GM19351 (cell line): Measurements from ENCODE around the gene OFD1.
A peak's percentile ranks its signal among the peaks of the same experiment; 100 is the strongest.
"Not testable (repeated sequence)": the region's sequence is repeated elsewhere in the genome, so short reads cannot be mapped to it uniquely, and the experiment has no call there.

Source experiments
- ATAC-seq: cut with Tn5 transposase; IDR thresholded peaks from one replicate; pipeline ENCODE4 v1.9.1; 2021; ENCODE audit warnings: mild to moderate bottlenecking, moderate library complexity; ENCODE audit not compliant: unreplicated experiment

OFD1 gene

DNA sequence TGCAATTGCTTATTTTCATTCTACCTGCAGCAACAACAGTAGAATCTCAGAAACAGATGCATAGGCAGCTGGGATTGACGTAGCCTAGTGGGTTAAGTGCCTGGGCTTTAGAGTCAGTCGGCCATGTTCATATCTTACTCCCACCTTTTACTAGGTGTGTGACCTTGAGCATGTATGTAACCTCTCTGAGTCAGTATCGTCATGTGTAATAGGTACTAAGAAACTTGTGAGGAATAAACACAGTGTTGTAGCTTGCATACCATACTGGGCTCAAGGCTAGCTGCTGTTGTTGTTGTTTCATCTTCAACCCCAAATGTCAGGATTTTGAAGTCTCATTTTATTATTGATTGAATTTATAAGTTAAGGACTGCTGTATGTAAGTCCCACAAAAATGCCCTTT, 31.4 kb upstream of the OFD1 start:
- no peak for ATAC-seq

GRCh38 chrX:13703589-13703988, 31.0 kb upstream of the OFD1 start:
- ATAC-seq = no peak

DNA sequence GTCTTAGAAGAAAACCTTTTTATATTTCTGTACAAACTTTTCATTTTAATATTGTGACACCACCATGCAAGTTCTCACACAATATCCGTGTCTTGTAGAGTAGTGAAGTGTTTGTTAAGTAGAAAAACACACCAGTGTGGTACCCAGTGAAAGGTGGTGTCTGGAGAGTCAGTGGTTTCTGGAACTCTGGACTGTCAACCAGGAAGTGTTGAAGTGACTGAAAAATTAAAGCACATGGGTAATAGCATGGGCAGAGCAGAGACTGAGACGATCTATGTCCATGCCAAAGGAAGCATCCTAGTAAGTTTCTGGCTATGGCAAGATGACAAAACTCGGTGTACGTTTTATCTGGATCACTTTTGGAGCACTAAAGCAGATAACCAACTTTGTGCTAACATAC, 23.4 kb upstream of the OFD1 start:
- ATAC-seq = no peak

DNA sequence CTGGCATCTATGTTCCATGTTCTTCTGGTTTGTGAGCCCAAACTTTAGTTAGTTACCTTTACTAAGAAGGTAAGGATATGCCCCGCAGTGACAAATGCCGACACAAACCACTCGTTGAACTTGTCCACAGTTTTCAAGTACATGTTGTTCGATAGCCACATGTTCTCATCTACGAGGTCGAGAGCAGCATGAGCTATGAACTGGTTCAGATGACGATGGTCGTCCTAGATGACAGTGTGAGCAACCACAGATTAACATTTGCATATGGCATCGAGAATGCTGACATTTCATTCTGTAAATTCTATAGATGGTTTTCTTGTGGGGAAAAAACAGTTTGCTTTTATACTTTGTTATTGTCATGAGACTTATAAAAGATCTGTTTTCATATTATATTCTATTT, 18.1 kb upstream of the OFD1 start:
- no peak for ATAC-seq

DNA sequence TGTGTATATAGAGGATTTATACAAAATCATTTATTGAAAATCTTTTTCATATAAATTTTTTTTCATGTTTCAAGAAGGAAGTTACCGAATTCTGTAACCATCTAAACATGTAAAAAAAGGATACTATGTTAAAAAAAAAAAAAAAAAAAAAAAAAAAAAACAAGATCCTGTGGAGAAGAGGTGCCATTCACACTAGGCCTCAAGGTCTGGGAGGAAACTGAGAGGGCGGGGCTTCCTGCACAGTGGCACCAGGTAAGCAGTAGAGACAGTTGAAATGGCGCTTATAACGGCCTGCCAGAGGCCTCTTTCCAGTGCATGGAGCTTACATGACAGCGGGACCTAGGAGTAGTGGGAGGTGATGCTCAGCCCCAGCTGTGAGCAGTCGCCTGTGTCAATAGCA, 17.6 kb upstream of the OFD1 start:
- ATAC-seq = no peak

DNA sequence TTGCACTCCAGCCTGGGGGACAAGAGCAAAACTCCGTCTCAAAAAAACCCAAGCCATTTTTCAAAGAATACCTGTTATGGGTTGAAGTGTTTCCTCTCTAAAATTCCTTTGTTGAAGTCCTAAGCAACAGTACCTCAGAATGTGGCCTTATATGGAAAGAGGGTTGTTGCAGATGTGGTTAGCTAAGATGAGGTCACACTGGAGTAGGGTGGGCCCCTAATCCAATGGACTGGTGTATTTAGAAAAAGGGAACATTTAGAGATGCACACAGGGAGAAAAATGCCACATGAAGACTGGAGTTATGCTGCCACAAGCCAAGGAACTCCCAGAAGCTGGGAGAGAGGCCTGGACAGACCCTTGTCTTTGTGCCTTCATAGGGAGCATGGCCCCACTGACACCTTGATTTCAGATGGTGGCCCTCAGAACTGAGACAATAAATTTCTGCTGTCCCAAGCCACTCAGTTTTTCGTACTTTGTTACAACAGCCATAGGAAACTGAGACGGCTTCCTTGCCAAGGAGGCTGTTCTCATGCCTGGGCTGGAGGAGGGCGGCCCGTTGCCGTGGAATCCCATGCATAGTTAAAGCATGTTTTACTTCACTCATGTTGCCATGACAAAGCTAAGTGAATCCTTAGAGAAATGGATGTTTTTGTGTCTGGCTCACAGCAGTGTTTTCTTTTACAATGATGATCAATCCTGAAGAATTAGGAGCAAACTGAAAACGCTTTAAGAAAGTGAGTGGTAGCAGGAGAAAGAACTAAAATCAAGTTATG, 16.7 kb upstream of the OFD1 start:
- ATAC-seq = no peak

DNA sequence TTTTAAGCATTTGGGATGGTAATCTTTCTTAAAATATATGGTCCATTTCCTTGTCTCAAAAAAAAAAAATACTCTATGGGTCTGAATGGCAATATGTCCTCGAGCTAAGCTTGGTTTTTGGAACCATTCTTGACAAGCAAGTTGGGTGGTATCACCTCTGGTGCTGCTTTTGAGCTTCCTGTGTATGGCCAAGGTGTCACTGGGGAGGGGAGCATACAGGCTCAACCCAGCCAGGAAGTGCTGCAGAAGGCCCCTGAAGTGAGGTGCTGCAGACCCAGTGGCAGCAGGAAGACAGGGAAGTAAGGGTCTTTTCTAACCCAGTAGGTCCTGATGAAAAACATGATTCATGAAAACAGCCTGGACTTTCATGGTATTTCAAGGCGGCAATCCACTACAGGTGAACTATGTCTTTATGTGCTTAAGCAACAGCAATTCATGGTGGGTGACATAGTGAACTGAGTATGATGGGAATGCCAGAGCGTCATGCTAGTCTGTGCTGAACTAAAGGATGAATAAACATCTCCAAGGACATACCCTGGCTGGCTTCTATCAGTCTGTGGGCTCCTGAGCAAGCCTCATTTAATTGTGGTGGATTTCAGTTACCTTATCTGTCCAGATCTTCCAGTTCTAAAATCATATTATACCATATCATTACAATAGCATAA, 15.2 kb upstream of the OFD1 start:
- no peak for ATAC-seq

GRCh38 chrX:13721371-13721770, 13.2 kb upstream of the OFD1 start:
- no peak for ATAC-seq

DNA sequence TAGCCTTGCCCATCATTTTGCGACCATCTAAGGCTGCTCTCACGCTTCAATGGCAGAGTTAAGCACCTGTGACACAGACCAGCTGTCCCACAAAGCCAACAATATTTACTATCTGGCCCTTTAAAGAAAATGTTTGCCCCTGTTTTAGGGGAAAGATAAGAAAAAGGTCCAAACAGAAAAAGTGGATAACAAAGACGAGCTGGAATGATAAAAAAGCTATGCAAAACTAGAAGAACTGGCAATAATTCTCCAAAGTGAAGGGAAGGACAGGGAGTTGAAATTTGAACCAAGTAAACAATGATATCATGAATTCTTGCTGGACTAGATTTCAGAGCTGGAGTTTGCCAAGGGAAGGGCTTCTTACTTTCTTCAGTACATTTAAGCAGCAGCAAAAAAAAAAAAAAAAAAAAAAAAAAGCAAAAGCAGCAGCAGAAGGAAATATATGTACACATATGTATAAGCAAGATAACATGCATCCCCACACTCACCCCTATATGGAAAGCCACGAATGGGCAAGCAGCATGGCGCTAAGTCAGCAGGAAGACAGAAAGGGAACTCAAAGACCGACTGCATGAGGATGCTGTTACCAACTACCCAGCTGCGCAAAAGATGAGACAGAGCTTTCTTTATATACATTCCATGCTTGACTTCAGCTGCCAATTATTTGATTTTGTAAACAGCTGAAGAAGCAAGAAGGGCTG, 12.6 kb upstream of the OFD1 start:
- ATAC-seq = no peak

GRCh38 chrX:13724878-13725277, 9.7 kb upstream of the OFD1 start:
- not testable (repeated sequence) for ATAC-seq

GRCh38 chrX:13726583-13726982, 8.0 kb upstream of the OFD1 start:
- not testable (repeated sequence) for ATAC-seq

- ATAC-seq = not testable (repeated sequence)
These were observed 4.0 kb upstream of the OFD1 start for GRCh38 chrX:13730523-13730922.

- ATAC-seq = no peak
These were observed 2.1 kb upstream of the OFD1 start for GRCh38 chrX:13732246-13733067.

DNA sequence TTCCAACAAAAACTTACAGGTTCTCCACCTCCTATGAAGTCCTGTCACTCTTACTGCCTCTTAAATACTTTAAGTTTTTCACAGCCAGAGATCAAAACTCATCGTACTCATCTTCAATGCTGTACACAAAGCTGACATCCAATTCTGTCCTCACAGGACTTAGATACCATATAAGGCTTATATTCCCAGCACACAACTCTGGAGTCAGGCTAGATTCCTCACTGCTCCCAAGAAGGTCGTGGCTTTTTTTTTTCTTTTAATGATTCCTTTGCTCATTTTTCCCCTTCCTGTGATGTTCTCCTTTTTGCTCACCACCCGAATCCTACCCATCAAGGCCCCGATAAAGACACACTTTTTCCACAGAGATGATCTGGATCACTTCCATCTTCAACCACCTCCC, 1.0 kb upstream of the OFD1 start:
- ATAC-seq = no peak

- no peak for ATAC-seq
These were observed 7.1 kb downstream of the OFD1 start for GRCh38 chrX:13741695-13742094.

DNA sequence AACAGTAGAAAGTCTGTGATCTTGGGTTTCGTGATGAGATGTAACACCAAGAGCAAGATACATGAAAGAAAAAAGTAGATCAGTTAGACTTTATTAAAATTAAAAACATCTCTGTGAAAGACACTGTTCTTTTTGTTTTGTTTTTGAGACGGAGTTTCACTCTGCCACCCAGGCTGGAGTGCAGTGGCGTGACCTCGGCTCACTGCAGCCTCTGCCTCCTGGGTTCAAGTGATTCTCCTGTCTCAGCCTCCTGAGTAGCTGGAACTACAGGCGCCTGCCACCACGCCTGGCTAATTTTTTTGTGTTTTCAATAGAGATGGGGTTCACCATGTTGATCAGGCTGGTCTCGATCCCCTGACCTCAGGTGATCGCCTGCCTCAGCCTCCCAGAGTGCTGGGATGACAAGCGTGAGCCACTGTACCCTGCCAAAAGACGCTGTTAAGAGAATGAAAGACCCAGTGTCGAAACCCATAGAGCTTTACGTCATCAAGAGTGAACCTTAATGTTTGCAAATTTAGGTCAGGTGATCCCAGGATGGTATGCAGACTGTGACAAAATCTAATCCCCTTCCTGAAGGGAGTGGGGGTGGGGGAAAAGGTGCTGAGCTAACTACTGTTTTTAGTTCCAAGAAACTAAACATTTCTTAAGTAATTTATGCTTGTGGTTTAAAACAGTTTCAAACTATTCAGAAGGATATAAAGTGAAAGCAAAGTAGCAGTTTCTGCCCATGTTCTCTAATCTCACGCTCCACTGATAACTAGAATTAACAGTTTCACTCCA, 8.0 kb downstream of the OFD1 start:
- peak; percentile 88 for ATAC-seq

GRCh38 chrX:13747836-13748235, 13.3 kb downstream of the OFD1 start:
- ATAC-seq = no peak

GRCh38 chrX:13748486-13748885, 13.9 kb downstream of the OFD1 start:
- ATAC-seq = no peak

- peak; percentile 48 for ATAC-seq
These were observed 15.7 kb downstream of the OFD1 start for GRCh38 chrX:13750204-13750603.

- peak; percentile 52 for ATAC-seq
These were observed 16.3 kb downstream of the OFD1 start for GRCh38 chrX:13750812-13751211.
